Small intestine (tissue), 7 donors: ENCODE data around the gene CAMK2G. TPM values are rescaled to one million over a fixed set of nuclear protein-coding genes. Genes with fewer than 3 reads are reported as not detected.

Experiments used
- DNase-seq, 2 donors: peaks; one replicate each; pipeline versions ENCODE4 v3.0.0 to v3.0.0-alpha.2; 2013
- FAIRE-seq: peaks from 2 replicates; lab custom pipeline; 2012; peaks lifted over from hg19 to GRCh38; lab: Jason Lieb, UNC
- H3K27ac ChIP-seq, 3 donors: one replicate each; pipeline ENCODE4 v1.5.1; 2013; ENCODE audit warnings: low read length in 2 of 3, mild to moderate bottlenecking in 2 of 3, control low read depth in 1 of 3, inconsistent platforms in 1 of 3, low read depth in 1 of 3, moderate library complexity in 1 of 3
- H3K27me3 ChIP-seq, 3 donors: one replicate each; pipeline ENCODE4 v1.6.1; 2013; ENCODE audit warnings: low read length in 3 of 3, inconsistent platforms in 1 of 3; ENCODE audit not compliant: control insufficient read depth in 3 of 3, insufficient read depth in 3 of 3
- H3K36me3 ChIP-seq, 3 donors: one replicate each; pipeline ENCODE4 v1.6.1; 2013; ENCODE audit warnings: low read length in 3 of 3, inconsistent platforms in 1 of 3, low read depth in 1 of 3, mild to moderate bottlenecking in 1 of 3, moderate library complexity in 1 of 3; ENCODE audit not compliant: control insufficient read depth in 3 of 3, insufficient read depth in 2 of 3
- H3K4me1 ChIP-seq, 3 donors: one replicate each; pipeline ENCODE4 v1.6.1; 2013; ENCODE audit warnings: low read length in 2 of 3, inconsistent platforms in 1 of 3, low read depth in 1 of 3, mild to moderate bottlenecking in 1 of 3, moderate library complexity in 1 of 3; ENCODE audit not compliant: control insufficient read depth in 3 of 3, insufficient read depth in 2 of 3
- H3K4me3 ChIP-seq, 3 donors: one replicate each; pipeline ENCODE4 v1.5.1; 2013; ENCODE audit warnings: low read length in 3 of 3, control low read depth in 1 of 3, inconsistent platforms in 1 of 3, low read depth in 1 of 3, mild to moderate bottlenecking in 1 of 3, moderate library complexity in 1 of 3
- H3K9me3 ChIP-seq, 2 donors: one replicate each; pipeline ENCODE4 v1.6.1; 2013; ENCODE audit warnings: low read depth in 1 of 2, low read length in 1 of 2; ENCODE audit not compliant: control insufficient read depth in 2 of 2, insufficient read depth in 1 of 2
- whole genome bisulfite sequencing, 3 donors: extraction: QIAGEN DNeasy Blood & Tissue Kit; methylation state at CpG; one replicate each; pipeline ENCODE4 v1.1.7; 2013; 5-methylcytosine and 5-hydroxymethylcytosine counted together
- polyA plus RNA-seq, 4 donors: library from polyadenylated mRNA; stranded (reverse) in 3 of 4; unstranded in 1 of 4; fragments of 200-250 nt in 3 of 4; fragments of 120-200 nt in 1 of 4; gene quantifications; one replicate each; pipeline versions ENCODE4 v1.2.1 to v1.2.3, GENCODE V29; 2013
- donor health status: healthy with polysubstance abuse.
- donor health status: control.
- donor health status: control.
- donor health status: Bipolar disorder and iron deficiency.
- donor health status: healthy.

The CAMK2G gene
- polyA plus RNA-seq, 4 donors: 33.1 to 74.9 (median 46.8) TPM

GRCh38 chr10:73779539-73780197, 94.7 kb downstream of the CAMK2G start:
- 74 to 86% (median 77%) methylated on average over 3 of the region's 3 CpGs for whole genome bisulfite sequencing, 3 donors
- no peaks in the 10 kb centered on the region for H3K27me3 ChIP-seq
- peaks cover 0 to 22% (median 0%) of the 10 kb centered on the region in 3 donors for H3K36me3 ChIP-seq
- H3K4me1 ChIP-seq: peaks cover 3 to 19% (median 15%) of the 10 kb centered on the region in 3 donors
- no peaks in the 10 kb centered on the region for H3K9me3 ChIP-seq
- DNase-seq: no peak
- H3K27ac ChIP-seq: no peak overlapping the region
- H3K4me3 ChIP-seq: no peak overlapping the region
- no peak for FAIRE-seq

- Histone ChIP-seq H3K27ac (no peak overlapping the region), H3K9me3 (no peaks in the 10 kb centered on the region), H3K27me3 (no peaks in the 10 kb centered on the region), H3K4me3 (no peak overlapping the region), H3K4me1 (peaks cover 3 to 25% (median 16%) of the 10 kb centered on the region in 3 donors), H3K36me3 (peaks cover 0 to 27% (median 0%) of the 10 kb centered on the region in 3 donors)
- FAIRE-seq (no peak), DNase-seq (no peak)
- WGBS, 3 donors: 91 to 93% (median 92%) methylated on average over 5 of the region's 5 CpGs
Observed at GRCh38 chr10:73779018-73779417, 95.3 kb downstream of the CAMK2G start.

- Histone ChIP-seq H3K27ac (no peak overlapping the region), H3K4me3 (peak overlapping the region in 1 of 3 donors; percentile 14), H3K36me3 (peaks cover 2 to 47% (median 3%) of the 10 kb centered on the region in 3 donors), H3K4me1 (peaks cover 2 to 17% (median 3%) of the 10 kb centered on the region in 3 donors), H3K27me3 (no peaks in the 10 kb centered on the region), H3K9me3 (no peaks in the 10 kb centered on the region)
- DNase-seq: peak; percentile 39 to 44
- FAIRE-seq: no peak
- WGBS, 3 donors: 24 to 37% (median 30%) methylated on average over 5 of the region's 5 CpGs
Observed at GRCh38 chr10:73774637-73775036, 99.7 kb downstream of the CAMK2G start.

- H3K27me3 ChIP-seq: no peaks in the 10 kb centered on the region
- no peak for FAIRE-seq
- H3K4me1 ChIP-seq: peaks cover 2 to 17% (median 3%) of the 10 kb centered on the region in 3 donors
- H3K9me3 ChIP-seq: no peaks in the 10 kb centered on the region
- H3K4me3 ChIP-seq: peak overlapping the region; percentile 76 to 82 (median 77)
- peak; percentile 12 to 25 for DNase-seq
- peaks cover 3 to 56% (median 5%) of the 10 kb centered on the region in 3 donors for H3K36me3 ChIP-seq
- peak overlapping the region; percentile 92 to 96 (median 95) for H3K27ac ChIP-seq
- WGBS, 3 donors: 0 to 2% (median 2%) methylated on average over 29 of the region's 29 CpGs
Observed at GRCh38 chr10:73773152-73773879, 101.0 kb downstream of the CAMK2G start.

GRCh38 chr10:73772281-73773151, 101.8 kb downstream of the CAMK2G start:
- H3K4me1 ChIP-seq: peaks cover 2 to 17% (median 3%) of the 10 kb centered on the region in 3 donors
- H3K9me3 ChIP-seq: no peaks in the 10 kb centered on the region
- H3K36me3 ChIP-seq: peaks cover 3 to 57% (median 9%) of the 10 kb centered on the region in 3 donors
- FAIRE-seq: no peak
- H3K4me3 ChIP-seq: peak overlapping the region; percentile 76 to 82 (median 77)
- H3K27me3 ChIP-seq: no peaks in the 10 kb centered on the region
- DNase-seq: peak; percentile 83 to 92
- WGBS, 3 donors: 0% methylated on average over 67 to 101 of the region's 101 CpGs
- H3K27ac ChIP-seq: peak overlapping the region; percentile 92 to 96 (median 95)

GRCh38 chr10:73771722-73772280, 102.6 kb downstream of the CAMK2G start:
- peak in 1 of 2 donors; percentile 64 for DNase-seq
- Histone ChIP-seq H3K9me3 (no peaks in the 10 kb centered on the region), H3K27me3 (no peaks in the 10 kb centered on the region), H3K36me3 (peaks cover 6 to 61% (median 13%) of the 10 kb centered on the region in 3 donors), H3K4me3 (peak overlapping the region; percentile 76 to 82 (median 77)), H3K27ac (peak overlapping the region; percentile 92 to 96 (median 95)), H3K4me1 (peaks cover 2 to 17% (median 3%) of the 10 kb centered on the region in 3 donors)
- FAIRE-seq: no peak
- 18 to 25% (median 23%) methylated on average over 17 of the region's 17 CpGs for WGBS, 3 donors

- FAIRE-seq: no peak
- 93 to 96% (median 96%) methylated on average over 5 of the region's 5 CpGs for WGBS, 3 donors
- no peak overlapping the region for H3K4me3 ChIP-seq
- H3K9me3 ChIP-seq: no peaks in the 10 kb centered on the region
- H3K27ac ChIP-seq: no peak overlapping the region
- no peaks in the 10 kb centered on the region for H3K27me3 ChIP-seq
- no peak for DNase-seq
- peaks cover 0 to 13% (median 3%) of the 10 kb centered on the region in 3 donors for H3K4me1 ChIP-seq
- peaks cover 12 to 74% (median 25%) of the 10 kb centered on the region in 3 donors for H3K36me3 ChIP-seq
Observed at GRCh38 chr10:73769396-73769795, 105.0 kb downstream of the CAMK2G start.
